Measurements from ENCODE around the gene MAPK10.

Gene MAPK10

DNA sequence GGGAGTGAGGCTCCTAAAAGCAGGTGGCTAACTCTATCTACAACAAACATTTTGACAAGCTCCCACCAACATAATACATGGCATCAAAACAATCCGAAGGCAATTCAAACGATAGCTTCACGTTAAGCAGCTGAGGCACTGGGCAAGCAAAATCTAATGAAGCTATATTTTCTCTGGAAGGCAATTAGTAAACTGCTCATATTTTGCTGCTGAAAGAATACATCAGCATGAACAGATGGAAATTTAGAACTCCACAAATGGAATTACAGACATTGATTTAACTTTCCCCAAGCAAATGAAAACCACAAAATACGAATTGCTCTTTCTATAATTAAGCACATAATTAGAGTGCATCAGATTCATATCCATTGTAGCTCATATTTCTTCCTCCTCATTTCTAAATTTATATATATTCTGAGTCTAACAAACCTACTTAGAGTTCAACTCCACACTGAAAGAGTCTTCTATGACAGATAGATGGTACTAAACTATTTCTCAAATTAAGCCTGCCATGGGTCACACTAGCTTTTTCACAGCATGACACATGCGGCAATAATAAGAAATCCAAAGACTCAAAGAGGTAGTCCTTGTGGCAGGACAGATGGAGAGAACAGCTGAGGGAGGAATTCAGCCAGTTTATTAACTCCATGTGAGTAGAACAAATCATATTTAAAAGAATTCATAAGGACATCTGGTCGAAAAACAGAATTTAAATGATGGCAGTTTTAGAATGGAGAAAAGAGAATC, 305.4 kb downstream of the MAPK10 start:
- ChIA-PET POLR2A (no interaction called here), CTCF (interaction anchor here (4.7 kb wide), 1 partner anchor 10 kb away, joined by 25 read pairs; no protein-coding TSS in a partner anchor)
- no peak overlapping the region for H3K4me3 ChIP-seq (ENCODE audit: low read depth, low read length)
- TF ChIP-seq, protein P1, sequence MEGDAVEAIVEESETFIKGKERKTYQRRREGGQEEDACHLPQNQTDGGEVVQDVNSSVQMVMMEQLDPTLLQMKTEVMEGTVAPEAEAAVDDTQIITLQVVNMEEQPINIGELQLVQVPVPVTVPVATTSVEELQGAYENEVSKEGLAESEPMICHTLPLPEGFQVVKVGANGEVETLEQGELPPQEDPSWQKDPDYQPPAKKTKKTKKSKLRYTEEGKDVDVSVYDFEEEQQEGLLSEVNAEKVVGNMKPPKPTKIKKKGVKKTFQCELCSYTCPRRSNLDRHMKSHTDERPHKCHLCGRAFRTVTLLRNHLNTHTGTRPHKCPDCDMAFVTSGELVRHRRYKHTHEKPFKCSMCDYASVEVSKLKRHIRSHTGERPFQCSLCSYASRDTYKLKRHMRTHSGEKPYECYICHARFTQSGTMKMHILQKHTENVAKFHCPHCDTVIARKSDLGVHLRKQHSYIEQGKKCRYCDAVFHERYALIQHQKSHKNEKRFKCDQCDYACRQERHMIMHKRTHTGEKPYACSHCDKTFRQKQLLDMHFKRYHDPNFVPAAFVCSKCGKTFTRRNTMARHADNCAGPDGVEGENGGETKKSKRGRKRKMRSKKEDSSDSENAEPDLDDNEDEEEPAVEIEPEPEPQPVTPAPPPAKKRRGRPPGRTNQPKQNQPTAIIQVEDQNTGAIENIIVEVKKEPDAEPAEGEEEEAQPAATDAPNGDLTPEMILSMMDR (IDR thresholded peaks at IDR 0.05; ENCODE audit: insufficient read depth, low read length, missing control alignments): no peak
- DNase-seq (ENCODE audit: low read depth, low spot score): no peak

DNA sequence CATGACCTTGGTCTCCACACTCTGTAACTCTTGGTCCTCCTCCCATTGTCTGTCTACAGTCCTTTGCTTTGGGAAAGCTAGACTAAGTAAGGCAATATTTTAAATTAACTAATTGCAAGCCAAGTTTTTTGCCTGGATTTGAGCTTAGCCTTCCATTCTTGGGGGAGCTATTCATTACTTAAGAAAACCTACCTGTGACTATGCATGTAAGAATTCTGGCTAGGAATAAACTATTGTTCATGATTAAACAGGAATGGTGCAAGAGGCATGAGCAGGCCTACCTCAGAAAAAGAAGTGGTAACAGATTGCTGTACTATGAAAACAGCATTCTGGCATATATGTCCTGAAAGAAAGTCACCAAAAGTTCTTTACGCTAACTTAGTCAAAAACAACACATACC, 309.4 kb downstream of the MAPK10 start:
- ChIA-PET POLR2A (no interaction called here), CTCF (interaction anchor here (1.3 to 1.6 kb wide), 3 partner anchors 12 to 302 kb away, joined by 3 to 5 read pairs (median 4); no protein-coding TSS in a partner anchor)
- H3K4me3 ChIP-seq (ENCODE audit: low read depth, low read length): no peak overlapping the region
- TF ChIP-seq, protein P1 (IDR thresholded peaks at IDR 0.05; ENCODE audit: insufficient read depth, low read length, missing control alignments): no peak
- DNase-seq (ENCODE audit: low read depth, low spot score): no peak

DNA sequence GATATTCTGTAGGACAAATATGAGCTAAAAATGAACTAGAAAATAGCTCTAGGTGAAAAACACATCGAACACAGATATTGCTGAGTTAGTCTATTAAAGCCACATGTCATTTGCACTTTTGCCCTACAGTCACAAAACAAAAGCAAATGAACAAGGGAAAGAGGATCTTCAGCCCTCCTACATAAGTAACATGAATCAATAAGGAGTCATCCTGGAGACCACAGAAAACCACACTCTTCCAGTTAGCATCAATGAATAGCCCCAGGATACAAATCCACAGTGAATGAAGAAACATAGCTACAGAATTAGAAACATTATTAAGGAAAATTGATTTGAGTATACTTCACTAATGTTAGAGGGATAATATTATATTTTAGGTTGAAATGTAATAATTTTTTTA, 311.4 kb downstream of the MAPK10 start:
- CTCF ChIA-PET: interaction anchor here (0.9 to 1.4 kb wide), 4 partner anchors 8 to 267 kb away, joined by 3 to 6 read pairs (median 3); no protein-coding TSS in a partner anchor
- POLR2A ChIA-PET: no interaction called here
- TF ChIP-seq, protein P1 (IDR thresholded peaks at IDR 0.05; ENCODE audit: insufficient read depth, low read length, missing control alignments): no peak
- DNase-seq (ENCODE audit: low read depth, low spot score): no peak
- no peak overlapping the region for H3K4me3 ChIP-seq (ENCODE audit: low read depth, low read length)

DNA sequence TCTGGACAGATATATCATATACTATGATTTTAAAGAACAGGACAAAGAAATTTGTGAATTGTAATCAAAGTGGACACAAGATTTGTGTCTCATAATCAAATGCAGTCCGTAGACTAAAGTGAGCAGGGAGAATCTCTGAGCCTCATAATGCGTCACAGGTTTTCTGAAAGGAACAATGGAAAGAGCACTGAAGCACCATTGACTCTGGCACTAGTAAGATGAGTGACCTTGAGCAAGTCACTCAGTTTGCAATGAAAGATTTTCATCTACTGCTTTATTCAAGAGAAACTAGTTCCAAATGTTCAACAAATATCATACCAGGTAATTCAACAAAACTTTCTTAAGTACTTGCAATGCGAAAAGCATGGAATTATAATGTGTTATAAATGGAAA, 315.3 kb downstream of the MAPK10 start:
- no peak for DNase-seq (ENCODE audit: low read depth, low spot score)
- TF ChIP-seq, protein P1 (IDR thresholded peaks at IDR 0.05; ENCODE audit: insufficient read depth, low read length, missing control alignments): no peak
- CTCF ChIA-PET: interaction anchor here (0.6 to 5.9 kb wide), 32 partner anchors 8 to 961 kb away, joined by 3 to 41 read pairs (median 4); no protein-coding TSS in a partner anchor
- POLR2A ChIA-PET: no interaction called here
- H3K4me3 ChIP-seq (ENCODE audit: low read depth, low read length): no peak overlapping the region

DNA sequence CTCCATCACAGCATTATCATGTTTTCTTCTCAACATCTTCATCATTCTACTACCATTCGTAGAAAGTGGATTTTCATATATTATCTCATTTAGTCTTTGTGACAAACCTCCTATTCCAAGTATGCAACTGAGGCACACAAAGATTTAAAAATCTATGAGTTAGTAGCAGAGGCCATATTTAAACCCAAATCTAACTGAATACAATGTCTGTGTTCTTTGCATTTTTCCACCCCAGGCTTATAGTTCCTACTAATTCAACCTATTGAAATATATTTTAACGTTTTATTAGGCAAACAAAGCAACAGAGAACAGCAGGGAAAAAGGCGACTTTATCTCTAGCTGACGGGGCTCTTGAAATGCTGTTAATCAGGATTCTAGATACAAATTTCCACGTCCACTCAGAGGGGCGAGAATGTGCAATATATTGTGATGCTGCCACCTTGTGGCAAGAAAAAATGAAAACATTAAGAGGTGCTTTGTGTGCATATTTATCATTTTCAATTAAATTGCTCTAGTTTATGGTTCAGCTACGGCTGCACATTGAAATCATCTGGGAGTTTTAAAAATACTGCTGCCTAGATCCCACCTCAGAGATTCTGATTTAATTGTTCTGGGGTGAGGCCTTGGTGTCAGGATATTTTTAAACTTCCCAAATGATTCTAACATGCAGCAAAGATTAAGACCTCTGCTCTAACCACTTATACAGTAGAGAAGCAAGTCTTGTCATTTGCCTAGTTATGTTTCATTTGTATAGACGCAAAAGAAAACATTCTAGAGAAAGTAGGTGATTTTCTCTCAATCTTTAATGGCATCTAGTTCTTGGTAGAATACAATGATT, 315.9 kb downstream of the MAPK10 start:
- no peak for DNase-seq (ENCODE audit: low read depth, low spot score)
- H3K4me3 ChIP-seq (ENCODE audit: low read depth, low read length): no peak overlapping the region
- CTCF ChIA-PET: interaction anchor here (0.8 to 5.9 kb wide), 27 partner anchors 10 to 960 kb away, joined by 3 to 41 read pairs (median 5); no protein-coding TSS in a partner anchor
- TF ChIP-seq, protein P1 (IDR thresholded peaks at IDR 0.05; ENCODE audit: insufficient read depth, low read length, missing control alignments): peak; percentile 33
- POLR2A ChIA-PET: no interaction called here

DNA sequence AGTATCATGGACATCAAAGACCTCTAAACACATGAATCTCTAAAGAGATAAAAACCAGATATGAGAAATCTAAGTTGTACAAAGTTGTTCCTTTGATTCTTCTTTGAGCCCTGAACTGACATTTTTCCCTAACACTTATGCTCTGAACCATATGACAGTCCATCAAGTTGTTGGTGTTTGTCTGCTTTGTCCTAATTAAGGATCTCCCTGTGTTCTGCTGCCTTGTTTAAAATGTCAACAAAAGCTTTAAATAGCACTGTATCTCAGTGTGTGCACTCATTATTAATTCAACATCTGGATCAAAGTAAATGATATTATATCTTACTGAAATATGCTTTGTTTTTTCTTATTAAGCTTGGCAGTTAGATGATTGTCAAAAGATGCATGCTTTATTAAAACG, 321.8 kb downstream of the MAPK10 start:
- H3K4me3 ChIP-seq (ENCODE audit: low read depth, low read length): no peak overlapping the region
- POLR2A ChIA-PET: no interaction called here
- TF ChIP-seq, protein P1 (IDR thresholded peaks at IDR 0.05; ENCODE audit: insufficient read depth, low read length, missing control alignments): no peak
- DNase-seq (ENCODE audit: low read depth, low spot score): no peak
- CTCF ChIA-PET: interaction anchor here (1.0 kb wide), 2 partner anchors 12 to 74 kb away, joined by 3 read pairs; no protein-coding TSS in a partner anchor

All from AG04449 (cell line).